Stimulated activated CD4-positive, alpha-beta T cell treated with anti-CD3 and anti-CD28 coated beads, Interleukin-1b, Interleukin-23, amount 100 ng/mL, for 1 hour (primary cell): Measurements from ENCODE around the gene MTA2.

ENCODE experiments used
- DNase-seq, 2 donors: peaks; one replicate each; pipeline ENCODE4 v3.0.0-alpha.2; 2020; ENCODE audit warnings: low read depth in 2 of 2

MTA2 gene

GRCh38 chr11:62546929-62547625 lies 54.6 kb downstream of the MTA2 start:
- no peak for DNase-seq

- peak in 1 of 2 donors; percentile 34 for DNase-seq
These were observed 55.3 kb downstream of the MTA2 start, which contains the start of gene AHNAK for GRCh38 chr11:62546244-62546928. TSS of gene AHNAK (minus strand) at chr11:62546806. CDS start at chr11:62536098, 10,708 bp downstream.

GRCh38 chr11:62545437-62546243 lies 56.0 kb downstream of the MTA2 start:
- peak in 1 of 2 donors; percentile 28 for DNase-seq

GRCh38 chr11:62544581-62545436 lies 56.9 kb downstream of the MTA2 start:
- no peak for DNase-seq

GRCh38 chr11:62543680-62544444 lies 57.8 kb downstream of the MTA2 start:
- DNase-seq: no peak
